HG03095 (cell line): ENCODE measurements around the gene MOB4.
"Not testable (repeated sequence)": the region's sequence is repeated elsewhere in the genome, so short reads cannot be mapped to it uniquely, and the experiment has no call there.

ENCODE experiments used
- ATAC-seq: cut with Tn5 transposase; IDR thresholded peaks from one replicate; pipeline ENCODE4 v1.9.1; 2021; ENCODE audit warnings: moderate library complexity; ENCODE audit not compliant: unreplicated experiment

Gene MOB4

GRCh38 chr2:197580166-197580565 is 64.3 kb downstream of the MOB4 start:
- ATAC-seq: not testable (repeated sequence)

GRCh38 chr2:197587255-197587654 is 71.4 kb downstream of the MOB4 start:
- not testable (repeated sequence) for ATAC-seq

GRCh38 chr2:197591339-197592072 is 75.6 kb downstream of the MOB4 start:
- ATAC-seq: no peak

- no peak for ATAC-seq
Observed at GRCh38 chr2:197596766-197597165, 80.9 kb downstream of the MOB4 start.

GRCh38 chr2:197597166-197597565 is 81.3 kb downstream of the MOB4 start:
- ATAC-seq: no peak

GRCh38 chr2:197598450-197598849 is 82.6 kb downstream of the MOB4 start:
- ATAC-seq: no peak

GRCh38 chr2:197599285-197599965 is 83.6 kb downstream of the MOB4 start:
- ATAC-seq: no peak

- no peak for ATAC-seq
Observed at GRCh38 chr2:197600306-197600705, 84.4 kb downstream of the MOB4 start.

GRCh38 chr2:197601726-197602125 is 85.9 kb downstream of the MOB4 start:
- no peak for ATAC-seq
